ENCODE measurements around the gene WDR45B. TPM values are rescaled to one million over a fixed set of nuclear protein-coding genes. Genes with fewer than 3 reads are reported as not detected.

WDR45B gene
- total RNA-seq, 1 experiment from 2014 or later = 131 TPM

DNA sequence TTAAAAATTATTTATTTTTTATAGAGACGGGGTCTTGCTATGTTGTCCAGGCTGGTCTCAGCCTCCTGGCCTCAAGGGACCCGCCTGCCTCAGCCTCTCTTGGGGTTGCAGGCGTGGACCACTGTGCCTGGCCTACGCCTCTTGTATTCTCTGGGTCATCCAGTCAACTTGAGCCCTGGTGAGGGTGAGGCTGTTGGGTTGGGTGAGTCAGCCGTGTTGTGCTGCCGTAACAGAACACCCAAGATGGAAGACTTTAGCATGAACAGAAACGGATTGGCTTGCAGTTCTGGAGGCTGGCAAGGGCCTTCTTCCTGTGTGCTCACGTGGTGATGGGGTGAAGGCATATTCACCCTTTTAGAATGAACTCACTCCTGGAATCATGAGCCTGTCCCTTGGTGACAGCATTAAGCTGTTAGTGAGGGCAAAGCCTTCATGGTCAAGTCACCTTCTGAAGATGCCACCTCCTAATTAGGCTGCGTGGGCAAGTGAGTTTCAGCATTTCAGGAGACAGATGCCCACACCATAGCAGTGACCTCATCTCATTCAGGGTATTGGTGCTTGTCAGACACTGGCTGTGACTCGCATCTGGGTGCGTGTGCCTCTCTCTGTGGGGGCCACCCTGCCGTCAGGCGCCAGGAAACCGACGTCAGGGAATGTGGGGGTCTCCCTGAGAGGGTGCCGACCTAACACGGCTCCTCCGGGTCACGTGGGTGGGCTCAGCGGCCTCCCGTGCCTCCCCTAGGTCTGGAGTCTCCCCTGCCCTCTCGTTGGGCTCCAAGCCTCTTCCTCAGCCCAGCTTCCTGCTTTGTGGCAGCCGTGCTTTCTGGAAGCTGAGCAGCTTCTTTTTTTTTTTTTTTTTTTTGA, 49.8 kb downstream of the WDR45B start:
- no peak for DNase-seq
- H3K27me3 ChIP-seq (ENCODE audit: control insufficient read depth, insufficient read depth, low read length) = no peaks in the 10 kb centered on the region
- H3K4me3 ChIP-seq (ENCODE audit: insufficient read depth, low read depth, low read length) = no peak overlapping the region
- H3K36me3 ChIP-seq (replicated peaks; ENCODE audit: control insufficient read depth, insufficient read depth, low read length) = peaks cover 35% of the 10 kb centered on the region

DNA sequence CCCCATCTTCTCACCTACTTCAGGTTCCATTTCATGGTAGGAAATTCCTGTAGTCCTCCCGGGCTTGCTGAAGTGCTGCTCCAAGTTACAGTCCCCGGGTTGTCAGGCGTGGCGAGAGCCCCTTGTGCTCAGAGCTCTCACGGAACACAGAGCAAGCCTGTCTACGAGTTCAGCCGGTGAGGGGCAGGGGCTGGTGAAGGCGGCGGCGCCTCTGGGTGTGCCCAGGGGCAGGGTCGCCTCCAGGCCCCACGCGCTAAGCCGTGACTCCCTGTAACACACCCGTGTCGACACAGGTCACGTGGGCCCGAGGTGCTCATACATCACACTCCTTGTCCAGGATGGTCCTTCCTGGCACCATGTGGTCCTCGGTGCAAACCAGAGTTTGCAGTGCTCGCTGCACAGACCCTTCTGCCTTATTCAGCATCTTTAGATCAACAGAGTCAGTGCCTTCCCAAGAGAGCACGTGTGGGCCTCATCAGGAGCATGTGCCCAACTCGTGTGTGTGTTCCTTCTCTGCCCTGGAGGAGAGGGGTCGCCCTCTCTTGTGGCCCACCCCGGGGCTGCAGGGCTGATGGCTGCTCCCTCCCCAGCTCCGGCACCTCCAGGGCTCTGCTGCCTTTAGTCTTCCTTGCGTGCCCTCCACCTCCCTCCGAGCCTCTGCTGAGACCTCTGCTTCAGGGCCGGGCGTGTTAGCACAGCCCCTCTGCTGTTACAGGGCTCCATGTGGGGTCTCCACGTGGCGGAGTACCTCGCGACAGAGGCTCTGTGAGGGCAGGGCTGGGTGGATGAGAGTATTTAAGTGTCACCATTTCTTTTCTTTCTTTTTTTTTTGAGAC, 51.2 kb downstream of the WDR45B start:
- Histone ChIP-seq H3K4me3 (ENCODE audit: insufficient read depth, low read depth, low read length) (no peak overlapping the region), H3K27me3 (ENCODE audit: control insufficient read depth, insufficient read depth, low read length) (no peaks in the 10 kb centered on the region), H3K36me3 (replicated peaks; ENCODE audit: control insufficient read depth, insufficient read depth, low read length) (peaks cover 30% of the 10 kb centered on the region)
- no peak for DNase-seq

DNA sequence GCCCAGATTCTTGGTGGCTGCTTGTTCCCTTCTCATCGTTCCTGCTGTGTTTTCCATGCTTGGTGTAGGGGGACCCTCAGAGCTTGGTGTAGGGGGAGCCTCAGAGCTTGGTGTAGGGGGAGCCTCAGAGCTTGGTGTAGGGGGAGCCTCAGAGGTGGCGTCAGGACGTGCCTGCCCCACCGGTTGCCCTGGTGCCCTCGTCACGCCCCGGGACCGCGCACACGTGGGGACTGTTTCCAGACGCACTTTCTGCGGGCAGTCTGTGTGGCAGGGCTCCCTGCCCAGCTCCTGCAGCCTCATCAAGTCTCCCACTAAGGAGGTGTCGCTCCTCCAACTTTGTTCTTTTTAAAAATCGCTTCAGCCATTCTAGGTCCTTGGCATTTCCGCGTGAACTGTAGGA, 51.9 kb downstream of the WDR45B start:
- H3K4me3 ChIP-seq (ENCODE audit: insufficient read depth, low read depth, low read length) = no peak overlapping the region
- peaks cover 24% of the 10 kb centered on the region for H3K36me3 ChIP-seq (replicated peaks; ENCODE audit: control insufficient read depth, insufficient read depth, low read length)
- no peak for DNase-seq
- no peaks in the 10 kb centered on the region for H3K27me3 ChIP-seq (ENCODE audit: control insufficient read depth, insufficient read depth, low read length)

DNA sequence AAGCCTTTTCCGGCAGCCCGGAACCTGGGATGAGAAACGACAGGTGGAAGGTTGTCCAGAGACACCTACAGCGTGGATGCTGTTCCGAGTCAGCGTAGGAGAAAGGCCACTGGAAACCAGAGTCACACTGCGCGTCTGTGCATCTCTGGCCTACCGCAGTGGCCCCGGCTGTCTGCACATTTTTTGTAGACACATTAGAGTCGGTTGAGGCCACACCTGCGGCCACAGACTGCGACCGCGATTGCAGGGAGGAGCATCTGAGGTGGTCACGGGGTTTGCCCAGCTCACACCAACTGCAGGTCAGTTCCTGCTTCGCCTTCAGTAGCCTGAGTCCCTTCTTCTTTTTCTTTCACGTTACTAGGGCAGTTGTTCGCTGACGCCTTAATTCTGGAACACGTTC, 52.4 kb downstream of the WDR45B start:
- no peak for DNase-seq
- H3K36me3 ChIP-seq (replicated peaks; ENCODE audit: control insufficient read depth, insufficient read depth, low read length) = peaks cover 23% of the 10 kb centered on the region
- no peak overlapping the region for H3K4me3 ChIP-seq (ENCODE audit: insufficient read depth, low read depth, low read length)
- no peaks in the 10 kb centered on the region for H3K27me3 ChIP-seq (ENCODE audit: control insufficient read depth, insufficient read depth, low read length)

DNA sequence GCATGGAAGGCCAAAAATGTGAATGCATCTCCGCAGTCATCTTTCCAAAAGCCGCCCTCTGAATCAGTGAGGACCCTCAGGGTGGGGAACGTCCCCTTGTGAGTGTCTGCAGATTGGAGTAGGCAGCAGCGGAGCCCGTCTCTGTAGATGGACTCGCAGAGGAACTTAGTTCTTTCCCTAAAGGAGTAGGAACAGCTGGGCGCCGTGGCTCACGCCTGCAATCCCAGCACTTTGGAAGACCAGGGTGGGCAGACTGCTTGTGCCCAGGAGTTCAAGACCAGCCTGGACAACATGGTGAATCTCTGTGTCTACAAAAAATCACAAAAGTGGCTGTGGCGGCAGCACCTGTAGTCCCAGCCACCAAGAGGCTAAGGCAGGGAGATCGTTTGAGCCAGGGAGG, 53.7 kb downstream of the WDR45B start:
- Histone ChIP-seq H3K4me3 (ENCODE audit: insufficient read depth, low read depth, low read length) (no peak overlapping the region), H3K36me3 (replicated peaks; ENCODE audit: control insufficient read depth, insufficient read depth, low read length) (peaks cover 21% of the 10 kb centered on the region), H3K27me3 (ENCODE audit: control insufficient read depth, insufficient read depth, low read length) (no peaks in the 10 kb centered on the region)
- no peak for DNase-seq

DNA sequence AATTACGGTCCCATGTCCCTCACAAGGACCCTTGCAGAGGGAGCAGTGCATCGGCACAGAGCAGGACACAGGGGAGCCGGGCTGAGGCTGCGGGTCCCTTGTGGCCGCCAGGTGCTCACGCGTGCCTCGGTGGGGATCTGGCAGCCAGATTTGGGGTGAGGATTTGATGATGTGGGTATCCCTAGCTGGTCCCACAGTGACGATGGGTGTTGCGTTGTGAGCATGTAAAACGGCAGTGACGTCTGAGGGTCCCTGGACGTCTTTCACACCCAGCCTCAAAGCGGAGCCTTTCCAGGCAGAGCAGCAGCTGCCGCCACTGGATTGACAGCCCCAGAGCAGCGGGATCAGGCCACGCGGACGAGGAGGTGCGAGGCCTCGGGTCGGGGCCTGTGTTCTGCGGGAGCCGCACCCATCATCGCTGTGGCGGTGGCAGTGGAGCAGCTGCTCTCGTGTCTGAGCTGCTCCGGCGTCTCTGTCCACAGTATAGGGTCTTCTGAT, 54.6 kb downstream of the WDR45B start:
- H3K36me3 ChIP-seq (replicated peaks; ENCODE audit: control insufficient read depth, insufficient read depth, low read length) = peaks cover 21% of the 10 kb centered on the region
- peak overlapping the region; percentile 32 for H3K4me3 ChIP-seq (ENCODE audit: insufficient read depth, low read depth, low read length)
- H3K27me3 ChIP-seq (ENCODE audit: control insufficient read depth, insufficient read depth, low read length) = no peaks in the 10 kb centered on the region
- DNase-seq = peak; percentile 44

DNA sequence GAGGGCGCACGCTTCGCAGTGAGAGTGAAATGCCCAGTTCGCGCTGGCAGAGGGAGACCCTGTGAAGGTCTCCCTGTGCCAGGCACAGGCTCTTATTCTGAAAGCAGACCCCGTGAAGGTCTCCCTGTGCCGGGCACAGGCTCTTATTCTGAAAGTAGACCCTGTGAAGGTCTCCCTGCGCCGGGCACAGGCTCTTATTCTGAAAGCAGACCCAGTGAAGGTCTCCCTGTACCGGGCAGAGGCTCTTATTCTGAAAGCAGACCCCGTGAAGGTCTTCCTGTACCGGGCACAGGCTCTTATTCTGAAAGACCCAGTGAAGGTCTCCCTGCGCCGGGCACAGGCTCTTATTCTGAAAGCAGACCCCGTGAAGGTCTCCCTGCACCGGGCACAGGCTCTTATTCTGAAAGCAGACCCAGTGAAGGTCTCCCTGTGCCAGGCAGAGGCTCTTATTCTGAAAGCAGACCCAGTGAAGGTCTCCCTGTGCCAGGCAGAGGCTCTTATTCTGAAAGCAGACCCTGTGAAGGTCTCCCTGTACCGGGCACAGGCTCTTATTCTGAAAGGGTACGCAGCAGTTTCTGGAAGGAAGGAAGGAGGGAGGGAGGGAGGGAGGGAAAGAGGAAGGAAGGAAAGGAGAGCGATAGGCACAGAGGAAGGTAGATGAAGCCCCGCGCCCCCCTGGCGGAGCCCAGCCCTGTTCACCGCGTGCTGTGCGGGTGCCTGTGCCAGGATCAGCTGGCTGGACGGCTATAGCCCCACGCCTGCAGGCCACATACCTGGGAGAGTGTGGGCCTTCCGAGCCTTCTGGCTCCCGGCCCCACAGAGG, 55.3 kb downstream of the WDR45B start:
- Histone ChIP-seq H3K27me3 (ENCODE audit: control insufficient read depth, insufficient read depth, low read length) (no peaks in the 10 kb centered on the region), H3K4me3 (ENCODE audit: insufficient read depth, low read depth, low read length) (peak overlapping the region; percentile 32), H3K36me3 (replicated peaks; ENCODE audit: control insufficient read depth, insufficient read depth, low read length) (peaks cover 21% of the 10 kb centered on the region)
- peak; percentile 82 for DNase-seq

DNA sequence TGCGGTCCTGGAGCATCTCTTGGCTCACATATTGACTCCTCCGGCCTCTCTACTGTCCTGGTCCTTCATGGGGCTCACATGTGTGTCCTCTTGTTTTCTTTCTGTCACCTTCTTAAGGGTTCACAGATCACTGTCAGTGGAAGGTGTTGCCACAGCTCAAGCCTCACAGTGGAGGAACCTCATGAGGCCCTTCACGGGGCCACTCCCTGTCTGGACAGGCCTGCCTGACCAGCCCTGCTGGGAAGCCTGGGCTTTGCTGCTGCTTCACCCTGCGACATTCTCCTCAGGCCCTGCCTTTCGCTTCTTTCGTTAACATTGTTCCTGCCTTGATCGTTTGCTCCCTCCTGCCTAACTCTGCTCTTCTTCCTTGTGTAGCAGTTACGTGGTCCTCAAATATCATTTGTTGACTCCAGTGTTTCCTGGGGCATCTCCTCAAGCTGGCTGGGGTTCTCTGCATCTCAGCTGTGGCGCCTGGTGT, 55.9 kb downstream of the WDR45B start:
- peak; percentile 38 for DNase-seq
- Histone ChIP-seq H3K36me3 (replicated peaks; ENCODE audit: control insufficient read depth, insufficient read depth, low read length) (peaks cover 24% of the 10 kb centered on the region), H3K27me3 (ENCODE audit: control insufficient read depth, insufficient read depth, low read length) (no peaks in the 10 kb centered on the region), H3K4me3 (ENCODE audit: insufficient read depth, low read depth, low read length) (no peak overlapping the region)

DNA sequence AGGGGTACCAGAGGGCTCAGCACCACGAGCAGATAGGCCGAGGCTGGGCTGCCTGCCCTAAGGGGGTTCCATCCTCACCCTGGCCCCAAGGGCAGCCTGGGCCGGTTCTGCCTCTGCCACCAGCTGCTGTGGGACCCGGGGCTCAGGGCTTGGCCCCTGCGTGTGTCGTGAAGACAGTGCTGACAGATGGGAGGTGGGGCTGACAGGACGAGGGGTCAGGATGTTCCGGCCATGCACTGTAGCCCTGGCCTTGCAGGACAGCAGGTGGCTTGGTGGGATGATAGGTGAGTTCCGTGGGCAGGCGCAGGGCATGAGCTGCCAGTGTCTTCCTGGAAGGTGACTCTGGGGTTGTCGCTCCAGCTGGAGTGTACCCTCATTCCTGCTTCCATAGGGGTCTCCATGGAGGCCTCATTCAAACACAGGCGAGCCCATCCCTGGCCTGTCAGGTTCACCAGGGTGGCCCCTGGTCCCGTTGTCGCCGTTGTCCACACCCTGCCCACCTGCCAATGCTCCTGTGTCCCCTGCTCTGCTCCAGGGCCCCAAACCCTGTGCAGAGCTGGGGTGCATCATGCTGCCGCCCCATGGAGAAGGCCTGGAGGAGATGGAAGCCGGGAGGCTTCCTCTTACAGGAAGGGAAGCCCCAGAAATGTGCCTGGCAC, 57.2 kb downstream of the WDR45B start:
- DNase-seq = peak; percentile 46
- H3K36me3 ChIP-seq (replicated peaks; ENCODE audit: control insufficient read depth, insufficient read depth, low read length) = peaks cover 17% of the 10 kb centered on the region

DNA sequence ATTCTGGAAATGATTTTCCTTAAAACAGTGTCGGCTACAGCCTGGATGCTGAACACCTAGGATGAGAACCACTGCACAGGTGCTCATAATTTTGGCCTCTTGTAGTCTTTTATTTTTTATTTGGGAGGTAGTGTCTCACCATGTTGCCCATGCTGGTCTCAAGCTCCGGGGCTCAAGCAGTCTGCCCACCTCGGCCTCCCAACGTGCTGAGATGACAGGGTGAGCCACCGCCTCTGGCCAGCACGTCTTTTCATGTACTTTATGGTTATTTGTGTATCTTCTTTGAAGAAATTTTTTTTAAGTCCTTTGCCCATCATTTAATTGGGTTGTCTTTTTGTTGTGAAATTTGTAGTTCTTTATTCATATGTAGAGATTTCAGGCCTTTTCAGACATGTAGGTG, 58.0 kb downstream of the WDR45B start:
- Histone ChIP-seq H3K36me3 (replicated peaks; ENCODE audit: control insufficient read depth, insufficient read depth, low read length) (peaks cover 19% of the 10 kb centered on the region), H3K4me3 (ENCODE audit: insufficient read depth, low read depth, low read length) (no peak overlapping the region), H3K27me3 (ENCODE audit: control insufficient read depth, insufficient read depth, low read length) (no peaks in the 10 kb centered on the region)
- DNase-seq = no peak

More for the DNA sequence above, 57.2 kb downstream of the WDR45B start:
- Histone ChIP-seq H3K27me3 (ENCODE audit: control insufficient read depth, insufficient read depth, low read length) (no peaks in the 10 kb centered on the region), H3K4me3 (ENCODE audit: insufficient read depth, low read depth, low read length) (no peak overlapping the region)

DNA sequence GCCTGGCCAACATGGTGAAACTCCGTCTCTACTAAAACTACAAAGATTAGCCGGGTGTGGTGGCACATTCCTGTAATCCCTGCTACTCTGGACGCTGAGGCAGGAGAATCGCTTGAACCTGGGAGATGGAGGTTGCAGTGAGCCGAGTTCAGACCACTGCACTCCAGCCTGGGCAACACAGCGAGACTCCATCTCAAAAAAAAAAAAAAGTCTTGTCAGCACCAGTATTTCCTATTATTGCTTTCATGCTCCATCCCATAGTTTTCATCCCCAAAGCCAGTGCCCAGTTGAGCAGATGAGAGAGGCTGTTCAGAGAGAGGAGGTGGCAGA, 58.4 kb downstream of the WDR45B start:
- H3K36me3 ChIP-seq (replicated peaks; ENCODE audit: control insufficient read depth, insufficient read depth, low read length) = peaks cover 20% of the 10 kb centered on the region
- DNase-seq = no peak
- no peaks in the 10 kb centered on the region for H3K27me3 ChIP-seq (ENCODE audit: control insufficient read depth, insufficient read depth, low read length)
- H3K4me3 ChIP-seq (ENCODE audit: insufficient read depth, low read depth, low read length) = no peak overlapping the region

DNA sequence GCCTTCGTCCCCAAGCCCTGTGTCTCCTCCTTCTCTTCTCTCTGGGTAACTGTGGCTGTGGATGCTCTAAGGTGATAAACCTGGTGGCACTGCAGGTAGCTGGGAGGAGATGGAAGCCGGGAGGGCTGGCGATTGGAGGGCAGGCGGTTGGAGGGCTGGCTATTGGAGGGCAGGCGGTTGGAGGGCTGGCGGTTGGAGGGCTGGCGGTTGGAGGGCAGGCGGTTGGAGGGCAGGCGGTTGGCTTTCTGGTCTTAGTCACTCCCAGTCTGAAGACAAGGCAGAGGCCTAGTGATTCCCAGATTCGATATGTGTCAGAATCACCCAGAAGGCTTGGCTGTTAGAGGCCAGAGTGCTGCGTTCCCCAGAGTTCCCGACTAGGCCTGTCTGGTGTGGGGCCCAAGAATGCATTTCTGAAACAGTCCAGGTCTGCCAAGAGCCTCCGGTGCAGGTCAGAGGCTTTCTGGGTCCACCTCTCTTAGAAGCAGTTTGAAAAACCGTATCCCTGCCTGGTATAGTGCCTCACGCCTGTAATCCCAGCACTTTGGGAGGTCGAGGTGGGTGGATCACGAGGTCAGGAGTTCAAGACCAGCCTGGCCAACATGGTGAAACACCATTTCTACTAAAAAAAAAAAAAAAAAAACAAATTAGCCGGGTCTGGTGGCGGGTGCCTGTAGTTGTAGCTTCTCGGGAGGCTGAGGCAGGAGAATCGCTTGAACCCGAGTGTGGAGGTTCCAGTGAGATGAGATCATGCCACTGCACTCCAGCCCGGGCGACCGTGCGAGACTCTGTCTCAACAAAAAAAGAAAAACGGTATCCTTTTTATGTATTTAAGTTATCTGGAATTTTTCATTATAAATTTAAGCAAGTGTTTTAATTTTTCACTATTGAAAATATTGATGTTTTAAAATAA, 59.7 kb downstream of the WDR45B start:
- H3K36me3 ChIP-seq (replicated peaks; ENCODE audit: control insufficient read depth, insufficient read depth, low read length) = peaks cover 18% of the 10 kb centered on the region
- DNase-seq = peak; percentile 49

More for the DNA sequence above, 59.7 kb downstream of the WDR45B start:
- Histone ChIP-seq H3K4me3 (ENCODE audit: insufficient read depth, low read depth, low read length) (no peak overlapping the region), H3K27me3 (ENCODE audit: control insufficient read depth, insufficient read depth, low read length) (no peaks in the 10 kb centered on the region)
